ENCODE measurements around the gene PRPF31. TPM values are rescaled to one million over a fixed set of nuclear protein-coding genes. Genes with fewer than 3 reads are reported as not detected.

The PRPF31 gene
- total RNA-seq, 1 experiment from 2014 or later: 109 TPM

GRCh38 chr19:54152267-54152666, 36.7 kb downstream of the PRPF31 start:
- Histone ChIP-seq H3K4me2 (no peak overlapping the region), H3K27me3 (ENCODE audit: insufficient read depth, low read depth) (no peaks in the 10 kb centered on the region), H4K20me1 (ENCODE audit: insufficient read depth) (peaks cover 41% of the 10 kb centered on the region), H3K36me3 (ENCODE audit: low read depth) (peaks cover 16% of the 10 kb centered on the region), H3K4me3 (no peak overlapping the region), H3K9me3 (ENCODE audit: insufficient read depth, low read depth) (no peaks in the 10 kb centered on the region), H3K79me2 (ENCODE audit: low read depth) (no peaks in the 10 kb centered on the region), H3K9me2 (ENCODE audit: insufficient read depth) (no peaks in the 10 kb centered on the region), H2AFZ (no peak overlapping the region), H3K27ac (no peak overlapping the region), H3F3A (ENCODE audit: insufficient read depth, low read depth) (peaks cover 69% of the 10 kb centered on the region), H3K4me1 (replicated peaks; ENCODE audit: insufficient read depth) (peaks cover 3% of the 10 kb centered on the region; the same call in 1 of the 2 replicates)
- ChIA-PET CTCF (no interaction called here), POLR2A (ENCODE audit: unreplicated experiment) (interaction anchor here (1.1 kb wide), 1 partner anchor 15 kb away, joined by 4 read pairs; no protein-coding TSS in a partner anchor)
- DNase-seq: peak in 1 of 2 experiments; percentile 3
- TF ChIP-seq CTCF (conservative IDR thresholded peaks at IDR 0.05) (no peak), EZH2 (IDR thresholded peaks at IDR 0.05; ENCODE audit: low read depth) (no peak)
- BruUV-seq (replicated peaks): no TSS peak
- intact Hi-C loops (cut with micrococcal nuclease; ENCODE audit: unreplicated experiment): no loop called here

- ChIA-PET CTCF (no interaction called here), POLR2A (ENCODE audit: unreplicated experiment) (interaction anchor here (0.7 kb wide), 1 partner anchor 16 kb away, joined by 4 read pairs; the partner anchor contains the start of gene CNOT3)
- Histone ChIP-seq H2AFZ (no peak overlapping the region), H3K9me2 (ENCODE audit: insufficient read depth) (no peaks in the 10 kb centered on the region), H3F3A (ENCODE audit: insufficient read depth, low read depth) (peaks cover 73% of the 10 kb centered on the region), H3K36me3 (ENCODE audit: low read depth) (peaks cover 16% of the 10 kb centered on the region), H3K4me3 (no peak overlapping the region), H4K20me1 (ENCODE audit: insufficient read depth) (peaks cover 40% of the 10 kb centered on the region), H3K27me3 (ENCODE audit: insufficient read depth, low read depth) (no peaks in the 10 kb centered on the region), H3K4me2 (no peak overlapping the region), H3K9me3 (ENCODE audit: insufficient read depth, low read depth) (no peaks in the 10 kb centered on the region), H3K4me1 (replicated peaks; ENCODE audit: insufficient read depth) (peaks cover 5% of the 10 kb centered on the region; the same call in 1 of the 2 replicates), H3K27ac (no peak overlapping the region), H3K79me2 (ENCODE audit: low read depth) (peaks cover 3% of the 10 kb centered on the region; the same call in 1 of the 2 replicates)
- TF ChIP-seq CTCF (conservative IDR thresholded peaks at IDR 0.05) (no peak), EZH2 (IDR thresholded peaks at IDR 0.05; ENCODE audit: low read depth) (no peak)
- peak in 1 of 2 experiments; percentile 9 for DNase-seq
- intact Hi-C loops (cut with micrococcal nuclease; ENCODE audit: unreplicated experiment): no loop called here
- no TSS peak for BruUV-seq (replicated peaks)
Observed at GRCh38 chr19:54152878-54153524, 37.4 kb downstream of the PRPF31 start.

- Histone ChIP-seq H3K9me2 (ENCODE audit: insufficient read depth) (no peaks in the 10 kb centered on the region), H2AFZ (no peak overlapping the region), H3K36me3 (ENCODE audit: low read depth) (peaks cover 16% of the 10 kb centered on the region), H3K9me3 (ENCODE audit: insufficient read depth, low read depth) (no peaks in the 10 kb centered on the region), H3K4me2 (no peak overlapping the region), H4K20me1 (ENCODE audit: insufficient read depth) (peaks cover 40% of the 10 kb centered on the region), H3K27me3 (ENCODE audit: insufficient read depth, low read depth) (no peaks in the 10 kb centered on the region), H3K79me2 (ENCODE audit: low read depth) (peaks cover 11% of the 10 kb centered on the region), H3K27ac (no peak overlapping the region), H3F3A (ENCODE audit: insufficient read depth, low read depth) (peaks cover 78% of the 10 kb centered on the region), H3K4me1 (replicated peaks; ENCODE audit: insufficient read depth) (peaks cover 12% of the 10 kb centered on the region), H3K4me3 (no peak overlapping the region)
- intact Hi-C loops (cut with micrococcal nuclease; ENCODE audit: unreplicated experiment): no loop called here
- no peak for TF ChIP-seq EZH2 (IDR thresholded peaks at IDR 0.05; ENCODE audit: low read depth)
- TF ChIP-seq CTCF (conservative IDR thresholded peaks at IDR 0.05): no peak
- POLR2A ChIA-PET (ENCODE audit: unreplicated experiment): no interaction called here
- CTCF ChIA-PET: no interaction called here
- BruUV-seq (replicated peaks): no TSS peak
- peak in 1 of 2 experiments; percentile 28 for DNase-seq
Observed at GRCh38 chr19:54153731-54154326, 38.3 kb downstream of the PRPF31 start.
